HG03457 (cell line): Measurements from ENCODE around the gene MSL2.
"Not testable (repeated sequence)": the region's sequence is repeated elsewhere in the genome, so short reads cannot be mapped to it uniquely, and the experiment has no call there.

Source experiments
- ATAC-seq: cut with Tn5 transposase; IDR thresholded peaks from one replicate; pipeline ENCODE4 v1.9.1; 2021; ENCODE audit warnings: moderate number of reproducible peaks; ENCODE audit not compliant: unreplicated experiment

MSL2 gene

DNA sequence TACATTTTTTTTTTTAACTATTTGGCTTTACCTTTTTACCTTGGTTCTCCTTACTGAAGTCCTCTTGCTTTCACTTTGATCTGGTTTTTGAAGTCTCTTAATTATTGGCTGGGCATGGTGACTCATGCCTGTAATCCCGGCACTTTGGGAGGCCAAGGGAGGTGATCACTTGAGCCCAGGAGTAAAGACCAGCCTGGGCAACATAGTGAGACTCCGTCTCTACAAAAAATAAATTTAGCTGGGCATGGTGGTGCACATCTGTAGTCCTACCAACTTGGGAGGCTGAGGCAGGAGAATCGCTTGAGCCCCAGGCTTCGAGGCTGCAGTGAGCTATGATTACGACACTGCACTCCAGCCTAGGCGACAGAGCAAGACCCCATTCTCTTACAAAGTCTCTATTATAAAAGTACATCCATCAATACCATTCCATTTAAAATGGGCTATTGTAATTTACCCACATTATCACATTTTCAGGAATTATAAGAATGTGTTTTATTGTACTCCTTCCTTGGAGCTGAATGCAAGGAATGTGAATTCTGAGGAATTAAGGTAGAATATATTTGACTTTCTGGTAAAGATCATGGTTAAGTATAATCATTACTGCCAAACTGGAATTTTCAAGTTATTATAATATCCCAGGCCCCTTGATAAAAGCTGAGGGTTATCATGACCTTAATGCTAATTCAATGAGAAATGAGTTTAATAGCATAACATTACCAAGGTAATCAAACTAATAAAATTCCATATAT is 49.0 kb downstream of the MSL2 start:
- ATAC-seq: no peak

DNA sequence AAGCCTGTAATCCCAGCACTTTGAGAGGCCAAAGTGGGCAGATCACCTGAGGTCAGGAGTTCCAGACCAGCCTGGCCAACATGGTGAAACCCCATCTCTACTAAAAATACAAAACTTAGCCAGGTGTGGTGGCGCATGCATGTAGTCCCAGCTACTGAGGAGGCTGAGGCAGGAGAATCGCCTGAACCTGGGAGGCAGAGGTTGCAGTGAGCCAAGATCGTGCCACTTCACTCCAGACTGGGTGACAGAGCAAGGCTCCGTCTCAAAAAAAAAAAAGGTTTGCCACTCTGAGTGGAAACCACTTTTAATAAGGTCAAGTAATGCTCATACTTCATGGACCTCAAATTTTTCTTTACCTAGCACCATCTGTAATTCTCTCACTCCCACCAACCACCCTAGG is 51.7 kb downstream of the MSL2 start:
- not testable (repeated sequence) for ATAC-seq

DNA sequence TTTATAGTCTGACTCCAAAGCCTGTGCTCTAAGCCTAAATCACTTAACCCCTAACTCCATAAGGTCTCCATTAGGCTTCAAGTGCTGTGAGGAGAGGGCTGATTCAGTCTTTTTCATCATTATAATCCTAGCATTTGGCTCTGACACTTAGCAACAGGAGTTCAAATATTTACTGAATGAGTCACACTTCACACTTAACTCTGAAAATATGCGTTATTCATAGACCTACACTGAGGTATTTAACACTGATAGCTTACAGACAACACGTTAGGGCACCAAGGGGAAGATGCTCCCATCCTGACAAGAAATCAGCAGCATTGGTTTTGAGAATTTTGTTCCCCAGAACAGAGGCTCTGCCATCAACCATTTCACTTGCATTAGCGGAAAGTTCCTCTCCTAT is 53.5 kb downstream of the MSL2 start:
- ATAC-seq: no peak

DNA sequence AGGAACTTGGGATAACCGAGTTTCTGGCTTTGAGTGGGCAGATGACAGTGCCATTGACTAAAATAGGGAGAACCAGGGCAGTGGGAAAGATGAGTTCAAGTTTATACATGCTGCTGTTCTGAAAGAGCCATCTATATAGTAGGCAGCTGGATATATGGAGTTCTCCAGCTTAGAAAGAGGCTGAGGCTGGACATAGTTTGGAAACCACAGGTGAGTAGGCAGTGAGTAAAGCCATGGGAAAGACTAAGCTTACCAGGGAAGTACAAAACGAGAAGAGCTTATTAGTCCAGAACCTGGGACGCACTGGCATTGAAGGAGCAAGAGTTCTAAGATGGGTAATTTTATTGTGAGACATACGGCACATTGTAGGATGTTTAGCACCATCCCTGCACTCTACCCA is 54.2 kb downstream of the MSL2 start:
- ATAC-seq: no peak

DNA sequence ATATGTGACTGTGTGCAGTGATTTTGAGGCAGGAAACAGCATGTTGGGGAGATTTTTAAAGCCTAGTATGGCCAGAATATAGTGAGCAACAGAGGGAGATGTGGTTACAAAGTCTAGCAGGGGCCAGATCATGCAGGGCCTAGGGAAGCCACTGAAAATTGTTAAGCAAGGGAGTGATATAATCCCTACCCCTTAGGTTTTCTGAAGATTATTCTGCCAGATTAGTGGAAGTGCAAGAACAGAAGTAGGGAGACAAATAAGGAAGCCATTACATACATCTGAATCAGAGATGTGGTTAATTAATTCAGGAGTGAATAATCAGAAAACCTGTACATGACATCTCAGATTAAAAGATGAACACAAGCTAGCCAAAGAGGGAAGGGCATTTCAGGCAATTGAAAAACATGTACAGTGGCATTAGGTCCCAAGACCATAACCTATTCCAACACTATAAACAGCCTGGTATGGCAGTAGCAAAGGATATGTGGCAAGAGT is 54.8 kb downstream of the MSL2 start:
- ATAC-seq: no peak

DNA sequence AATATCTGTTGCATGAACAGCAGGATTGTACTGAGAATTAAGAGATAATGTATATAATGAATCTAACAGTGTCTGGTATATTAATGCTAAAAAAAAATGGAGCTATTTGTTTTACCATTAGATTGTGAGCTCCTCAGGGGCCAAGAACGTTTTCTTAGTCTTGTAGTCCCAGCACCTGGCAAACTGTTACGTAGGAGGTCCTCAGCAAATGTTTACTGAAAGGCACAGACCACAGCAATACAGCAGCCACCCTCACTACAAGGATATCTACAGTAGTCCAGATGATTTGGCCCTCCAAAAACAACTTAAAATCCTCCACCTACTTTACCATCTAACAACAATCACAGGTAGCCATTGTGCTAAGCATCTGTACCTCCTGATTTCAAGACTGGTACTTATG is 59.7 kb downstream of the MSL2 start:
- no peak for ATAC-seq

DNA sequence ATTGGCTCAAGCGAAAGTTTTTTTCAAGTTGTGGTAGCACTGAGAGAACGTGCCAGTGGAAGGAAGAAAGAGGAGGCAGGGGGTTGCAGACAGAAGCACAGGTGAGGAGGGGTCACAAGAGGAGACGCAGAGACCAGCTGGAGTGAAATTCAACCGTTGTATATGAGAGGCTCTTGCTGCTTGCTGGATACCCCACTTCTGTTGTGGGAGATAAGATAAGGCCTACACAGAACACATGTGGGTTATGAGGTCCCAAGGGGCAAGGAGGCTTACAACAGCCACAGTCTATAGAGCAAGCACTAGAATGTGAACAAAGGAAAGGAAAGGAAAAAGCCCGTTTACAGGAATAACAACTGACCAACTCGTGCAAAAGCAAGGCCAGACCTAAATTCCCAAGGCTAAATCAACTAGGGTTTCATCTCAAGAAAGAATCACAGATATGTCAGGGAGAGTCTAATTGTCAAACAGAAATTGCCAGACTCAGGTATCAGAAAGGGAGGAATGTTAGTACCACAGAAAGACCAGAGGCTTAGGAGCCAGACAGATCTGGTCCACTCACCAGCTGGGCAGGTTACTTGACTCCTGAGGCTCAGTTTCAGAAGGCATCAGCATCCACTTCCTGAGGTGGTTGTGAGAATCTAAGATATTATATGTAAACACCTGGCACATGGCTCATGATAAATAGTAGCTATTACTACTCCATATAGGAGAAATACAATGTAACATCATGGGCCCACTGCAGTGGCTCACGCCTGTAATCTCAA is 60.9 kb downstream of the MSL2 start:
- ATAC-seq: no peak

DNA sequence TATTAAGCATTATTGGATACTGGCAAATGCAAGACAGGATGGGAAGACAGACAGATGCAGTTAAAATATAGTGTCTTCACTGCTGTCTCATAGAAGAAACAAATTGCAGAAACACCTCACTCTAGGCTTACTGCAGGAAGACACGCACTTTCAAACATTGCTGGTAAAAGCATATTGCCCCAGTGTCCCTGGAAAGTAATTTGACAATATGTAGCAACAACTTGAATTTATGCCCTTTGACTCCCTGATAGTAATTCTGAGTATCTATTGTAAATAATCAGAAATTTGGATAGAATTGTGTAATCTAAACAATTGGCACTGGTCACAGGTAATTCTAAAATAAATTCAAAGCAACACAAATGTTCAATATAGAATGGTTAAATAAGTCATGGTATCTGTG is 62.0 kb downstream of the MSL2 start:
- no peak for ATAC-seq

DNA sequence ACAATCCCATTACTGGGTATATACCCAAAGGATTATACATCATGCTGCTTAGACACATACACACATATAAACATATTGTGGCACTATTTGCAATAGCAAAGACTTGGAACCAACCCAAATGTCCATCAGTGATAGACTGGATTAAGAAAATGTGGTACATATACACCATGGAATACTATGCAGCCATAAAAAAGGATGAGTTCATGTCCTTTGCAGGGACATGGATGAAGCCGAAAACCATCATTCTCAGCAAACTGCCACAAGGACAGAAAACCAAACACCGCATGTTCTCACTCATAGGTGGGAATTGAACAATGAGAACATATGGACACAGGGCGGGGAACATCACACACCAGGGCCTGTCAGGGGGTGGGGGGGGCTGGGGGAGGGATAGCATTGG is 64.5 kb downstream of the MSL2 start:
- ATAC-seq: not testable (repeated sequence)

DNA sequence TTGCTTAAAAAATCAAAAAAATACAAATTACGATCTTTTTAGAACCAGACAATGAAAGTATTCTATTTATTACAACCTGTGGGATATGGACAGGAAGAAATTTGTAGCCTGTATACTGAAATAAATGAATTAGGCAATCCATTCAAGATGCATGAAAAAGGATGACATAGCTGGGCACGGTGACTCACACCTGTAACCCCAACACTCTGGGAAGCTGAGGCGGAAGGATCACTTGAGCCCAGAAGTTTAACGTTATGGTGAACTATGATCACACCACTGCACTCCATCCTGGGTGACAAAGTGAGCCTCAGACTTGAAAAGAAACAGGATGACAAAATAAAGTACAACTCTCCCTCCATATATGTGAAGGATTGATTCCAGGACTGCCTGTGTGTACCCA is 74.1 kb downstream of the MSL2 start:
- ATAC-seq: no peak

DNA sequence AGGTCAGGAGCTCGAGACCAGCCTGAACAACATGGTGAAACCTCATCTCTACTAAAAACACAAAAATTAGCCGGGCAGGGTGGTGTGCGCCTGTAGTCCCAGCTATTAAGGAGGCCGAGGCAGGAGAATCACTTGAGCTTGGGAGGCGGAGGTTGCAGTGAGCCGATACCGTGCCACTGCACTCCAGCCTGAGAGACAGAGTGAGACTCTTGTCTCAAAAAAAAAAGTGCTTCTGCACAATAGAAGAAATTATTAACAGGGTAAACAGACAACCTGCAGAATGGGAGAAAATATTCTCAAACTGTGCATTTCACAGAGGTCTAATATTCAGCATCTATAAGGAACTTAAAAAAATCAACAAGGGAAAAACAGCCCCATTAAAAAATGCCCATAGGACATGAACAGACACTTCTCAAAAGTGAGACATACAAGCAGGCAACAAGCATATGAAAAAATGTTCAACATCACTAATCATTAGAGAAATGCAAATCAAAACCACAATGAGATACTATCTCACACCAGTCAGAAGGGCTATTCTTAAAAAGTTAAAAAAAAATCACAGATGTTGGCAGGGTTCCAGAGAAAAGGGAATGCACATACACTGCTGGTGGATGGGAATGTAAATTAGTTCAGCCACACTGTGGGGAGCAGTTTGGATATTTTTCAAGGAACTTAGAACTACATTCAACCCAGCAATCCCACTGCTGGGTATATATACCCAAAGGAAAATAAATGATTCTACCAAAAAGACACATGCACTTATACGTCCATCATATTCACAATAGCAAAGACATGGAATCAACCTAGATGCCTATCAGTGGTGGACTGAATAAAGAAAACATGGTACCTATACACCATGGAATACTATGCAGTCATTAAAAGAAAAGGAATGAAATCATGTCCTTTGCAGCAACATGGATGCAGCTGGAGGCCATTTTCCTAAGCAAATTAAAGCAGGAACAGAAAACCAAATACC is 75.5 kb downstream of the MSL2 start:
- peak; percentile 87 for ATAC-seq

DNA sequence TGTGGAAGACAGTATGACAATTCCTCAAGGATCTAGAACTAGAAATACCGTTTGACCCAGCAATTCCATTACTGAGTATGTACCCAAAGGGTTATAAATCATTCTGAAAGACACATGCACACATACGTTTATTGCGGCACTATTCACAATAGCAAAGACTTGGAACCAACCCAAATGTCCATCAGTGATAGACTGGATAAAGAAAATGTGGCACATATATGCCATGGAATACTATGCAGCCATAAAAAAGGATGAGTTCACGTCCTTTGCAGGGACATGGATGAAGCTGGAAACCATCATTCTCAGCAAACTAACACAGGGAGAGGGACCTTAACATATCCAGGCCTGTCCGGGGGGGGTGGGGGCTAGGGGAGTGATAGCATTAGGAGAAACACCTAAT is 76.4 kb downstream of the MSL2 start:
- not testable (repeated sequence) for ATAC-seq

DNA sequence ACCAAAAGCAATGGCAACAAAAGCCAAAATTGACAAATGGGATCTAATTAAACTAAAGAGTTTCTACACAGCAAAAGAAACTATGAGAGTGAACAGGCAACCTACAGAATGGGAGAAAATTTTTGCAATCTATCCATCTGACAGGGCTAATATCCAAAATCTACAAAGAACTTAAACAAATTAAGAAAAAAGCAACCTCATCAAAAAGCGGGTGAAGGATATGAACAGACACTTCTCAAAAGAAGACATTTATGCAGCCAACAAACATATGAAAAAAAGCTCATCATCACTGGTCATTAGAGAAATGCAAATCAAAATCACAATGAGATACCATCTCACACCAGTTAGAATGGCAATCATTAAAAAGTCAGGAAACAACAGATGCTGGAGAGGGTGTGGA is 76.8 kb downstream of the MSL2 start:
- not testable (repeated sequence) for ATAC-seq

DNA sequence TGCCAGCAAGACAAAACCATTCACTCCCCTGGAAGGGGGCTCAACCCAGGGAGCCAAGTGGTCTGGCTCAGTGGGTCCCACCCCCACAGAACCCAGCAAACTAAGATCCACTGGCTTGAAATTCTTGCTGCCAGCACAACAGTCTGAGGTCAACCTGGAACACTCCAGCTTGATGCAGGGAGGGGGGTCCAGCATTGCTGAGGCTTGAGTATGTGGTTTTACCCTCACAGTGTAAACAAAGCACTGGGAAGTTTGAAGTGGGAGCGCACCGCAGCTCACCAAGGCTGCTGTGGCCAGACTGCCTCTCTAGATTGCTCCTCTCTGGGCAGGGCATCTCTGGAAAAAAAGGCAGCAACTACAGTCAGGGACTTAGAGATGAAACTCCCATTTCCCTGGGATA is 81.7 kb downstream of the MSL2 start:
- ATAC-seq: no peak

DNA sequence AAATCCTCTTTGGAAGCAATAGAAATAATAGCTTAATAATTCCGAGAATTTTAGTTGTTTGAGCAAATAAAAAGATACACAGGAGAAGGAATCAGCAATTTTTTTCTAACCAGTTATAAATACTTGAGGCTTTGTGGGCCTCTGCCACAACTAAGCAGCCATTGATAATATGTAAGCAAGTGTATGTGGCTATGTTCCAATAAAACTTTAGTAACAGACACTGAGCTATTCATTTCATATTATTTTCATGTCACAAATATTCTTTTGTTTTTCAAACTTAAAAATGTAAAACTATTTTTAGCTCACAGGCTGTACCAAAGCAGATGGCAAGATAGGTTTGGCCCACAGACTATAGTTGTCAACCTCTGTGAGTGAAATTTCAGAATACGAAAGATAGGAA is 85.7 kb downstream of the MSL2 start:
- no peak for ATAC-seq

DNA sequence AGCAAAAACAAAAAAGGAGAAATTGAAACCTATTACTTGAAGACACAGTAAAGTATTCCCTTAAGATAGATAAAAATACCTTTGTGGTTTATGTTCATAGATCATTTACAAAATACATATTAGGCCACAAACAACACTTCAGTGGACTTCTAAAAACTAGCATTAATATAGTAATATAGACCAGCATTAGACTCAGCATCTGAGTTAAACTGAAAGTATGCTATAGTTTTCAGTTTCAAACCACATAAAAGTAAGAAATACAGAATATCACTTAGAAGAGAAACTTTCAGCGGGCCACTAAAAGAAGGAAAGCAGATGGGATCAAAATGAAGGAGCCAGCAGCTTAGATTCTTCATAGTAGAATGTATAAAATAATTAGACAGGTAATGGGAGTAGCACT is 86.6 kb downstream of the MSL2 start:
- peak; percentile 88 for ATAC-seq

DNA sequence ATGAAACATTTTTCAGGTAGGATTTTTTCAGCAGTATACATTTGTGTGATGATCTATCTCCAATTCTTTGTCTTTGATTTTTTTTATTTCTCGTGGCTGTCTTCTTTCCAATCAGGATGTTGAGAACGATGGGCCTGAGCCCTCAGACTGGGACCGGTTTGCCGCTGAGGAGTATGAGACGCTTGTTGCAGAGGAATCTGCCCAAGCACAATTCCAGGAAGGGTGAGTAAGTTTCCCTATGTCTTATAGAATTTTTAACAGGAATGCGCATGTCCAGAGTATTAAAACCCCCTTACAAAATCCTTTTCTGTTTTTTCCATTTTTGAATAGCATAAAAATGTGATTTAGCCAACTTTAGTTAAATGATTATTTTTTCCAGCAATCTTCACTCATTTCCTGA is 90.0 kb downstream of the MSL2 start:
- ATAC-seq: no peak

DNA sequence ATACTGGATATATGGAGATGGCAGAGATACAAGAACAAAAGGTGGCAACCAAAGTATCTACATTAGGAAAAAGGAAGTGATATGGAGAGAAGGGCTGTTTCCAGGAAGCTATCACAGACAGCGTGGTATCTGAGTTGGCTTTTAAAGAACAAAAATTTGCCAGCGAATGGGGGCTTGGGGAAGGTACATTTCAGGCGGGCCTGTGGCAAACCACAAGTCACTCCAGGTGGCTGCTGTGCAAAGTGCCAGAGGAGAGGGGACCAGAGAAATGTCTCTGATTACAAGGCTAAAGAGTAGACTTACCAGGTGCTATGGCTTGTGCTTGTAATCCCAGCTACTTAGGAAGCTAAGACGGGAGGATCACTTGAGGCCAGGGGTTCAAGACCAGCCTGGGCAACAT is 91.1 kb downstream of the MSL2 start:
- ATAC-seq: no peak
